Brain microvascular endothelial cell (primary cell): Measurements from ENCODE around the gene RPEL1.
"Not testable (repeated sequence)": the region's sequence is repeated elsewhere in the genome, so short reads cannot be mapped to it uniquely, and the experiment has no call there.

Source experiments
- DNase-seq: peaks from one replicate; pipeline ENCODE4 v3.0.0-alpha.2; 2020
- H3K27ac ChIP-seq: fragments of 250-450 bp; sonication (Bioruptor Pico); 2 replicates; pipeline ENCODE4 v1.5.1; 2020; ENCODE audit warnings: mild to moderate bottlenecking, moderate library complexity
- H3K27me3 ChIP-seq: fragments of 250-450 bp; sonication (Bioruptor Pico); replicated peaks from 2 replicates; pipeline ENCODE4 v1.5.1; 2020; ENCODE audit warnings: mild to moderate bottlenecking
- H3K36me3 ChIP-seq: fragments of 250-450 bp; sonication (Bioruptor Pico); replicated peaks from 2 replicates; pipeline ENCODE4 v1.5.1; 2020; ENCODE audit warnings: mild to moderate bottlenecking
- H3K4me3 ChIP-seq: 2 replicates; pipeline ENCODE4 v1.5.1; 2011; ENCODE audit warnings: low read depth, mild to moderate bottlenecking, control low read depth, low read length, moderate library complexity
- in situ Hi-C: cut with HindIII; loops from 2 replicates; pipeline ENCODE4 v1.10.0; 2017; ENCODE audit warnings: low sequenced_read_pairs, low pct_ligation_motif_present
- TF ChIP-seq, protein P1 (sequence below): IDR thresholded peaks from 2 replicates; pipeline ENCODE4 v1.5.1; 2011; ENCODE audit warnings: low read depth, mild to moderate bottlenecking, moderate library complexity, low read length, control low read depth, inconsistent platforms; ENCODE audit errors: missing control alignments

RPEL1 gene

DNA sequence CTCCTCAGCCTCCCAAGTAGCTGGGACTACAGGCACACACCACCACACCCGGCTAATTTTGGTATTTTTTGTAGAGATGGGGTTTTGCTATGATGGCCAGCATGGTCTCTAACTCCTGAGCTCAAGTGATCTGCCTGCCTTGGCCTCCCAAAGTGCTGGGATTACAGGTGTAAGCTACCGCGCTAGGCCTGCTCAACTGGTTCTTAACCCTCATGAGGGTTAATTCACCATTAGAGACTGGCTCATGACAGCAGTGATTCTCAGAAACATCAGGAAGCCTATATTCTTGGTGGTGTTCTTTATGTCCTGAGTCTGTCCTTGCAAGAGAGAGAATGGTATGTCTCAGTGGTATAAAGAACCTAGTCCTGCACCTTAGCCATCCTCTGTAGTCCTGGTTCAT is 42.2 kb upstream of the RPEL1 start:
- TF ChIP-seq, protein P1, sequence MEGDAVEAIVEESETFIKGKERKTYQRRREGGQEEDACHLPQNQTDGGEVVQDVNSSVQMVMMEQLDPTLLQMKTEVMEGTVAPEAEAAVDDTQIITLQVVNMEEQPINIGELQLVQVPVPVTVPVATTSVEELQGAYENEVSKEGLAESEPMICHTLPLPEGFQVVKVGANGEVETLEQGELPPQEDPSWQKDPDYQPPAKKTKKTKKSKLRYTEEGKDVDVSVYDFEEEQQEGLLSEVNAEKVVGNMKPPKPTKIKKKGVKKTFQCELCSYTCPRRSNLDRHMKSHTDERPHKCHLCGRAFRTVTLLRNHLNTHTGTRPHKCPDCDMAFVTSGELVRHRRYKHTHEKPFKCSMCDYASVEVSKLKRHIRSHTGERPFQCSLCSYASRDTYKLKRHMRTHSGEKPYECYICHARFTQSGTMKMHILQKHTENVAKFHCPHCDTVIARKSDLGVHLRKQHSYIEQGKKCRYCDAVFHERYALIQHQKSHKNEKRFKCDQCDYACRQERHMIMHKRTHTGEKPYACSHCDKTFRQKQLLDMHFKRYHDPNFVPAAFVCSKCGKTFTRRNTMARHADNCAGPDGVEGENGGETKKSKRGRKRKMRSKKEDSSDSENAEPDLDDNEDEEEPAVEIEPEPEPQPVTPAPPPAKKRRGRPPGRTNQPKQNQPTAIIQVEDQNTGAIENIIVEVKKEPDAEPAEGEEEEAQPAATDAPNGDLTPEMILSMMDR: no peak
- H3K36me3 ChIP-seq: no peaks in the 10 kb centered on the region
- DNase-seq: no peak
- in situ Hi-C loops: no loop called here
- H3K4me3 ChIP-seq: no peak overlapping the region
- no peaks in the 10 kb centered on the region for H3K27me3 ChIP-seq
- no peak overlapping the region for H3K27ac ChIP-seq

DNA sequence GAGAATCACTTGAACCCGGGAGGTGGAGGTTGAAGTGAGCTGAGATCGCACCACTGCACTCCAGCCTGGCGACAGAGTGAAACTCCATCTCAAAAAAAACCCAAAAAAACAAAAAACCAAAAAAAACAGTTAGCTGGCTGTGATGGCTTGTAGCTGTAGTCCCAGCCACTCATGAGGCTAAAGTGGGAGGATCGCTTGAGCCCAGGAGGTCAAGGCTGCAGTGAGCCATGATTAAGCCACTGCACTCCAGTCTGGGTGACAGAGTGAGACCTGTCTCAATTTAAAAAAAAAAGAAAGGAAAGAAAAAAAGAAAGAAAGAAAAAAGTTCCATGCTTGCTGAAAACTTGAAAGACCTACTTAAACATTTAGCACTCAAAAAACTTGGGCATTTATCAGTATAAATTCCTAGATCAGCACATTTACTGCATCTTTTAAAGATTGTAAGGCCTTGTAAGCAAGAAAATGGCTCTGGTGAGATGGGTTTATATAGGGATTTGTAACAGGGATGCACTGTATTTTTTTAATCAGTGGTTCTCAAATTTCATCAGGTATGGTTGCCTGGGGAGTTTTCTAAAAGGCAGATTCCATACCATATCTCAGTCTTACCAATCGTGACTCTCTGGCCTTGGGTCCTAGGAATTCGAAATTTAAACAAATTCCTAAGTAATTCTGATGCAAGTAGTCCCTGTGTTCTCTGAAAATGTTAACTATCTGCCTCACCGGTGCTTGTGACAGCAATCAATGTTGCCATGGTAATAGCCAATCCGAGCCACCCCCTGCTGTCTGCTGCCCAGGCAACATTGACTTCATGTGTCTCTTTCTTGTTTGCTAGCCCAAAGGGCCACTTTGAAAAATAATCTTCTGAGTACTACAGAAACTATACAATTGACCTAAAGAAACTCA is 41.1 kb upstream of the RPEL1 start:
- H3K27me3 ChIP-seq: no peaks in the 10 kb centered on the region
- H3K36me3 ChIP-seq: no peaks in the 10 kb centered on the region
- no peak overlapping the region for H3K4me3 ChIP-seq
- peak; percentile 27 for DNase-seq
- in situ Hi-C loops: no loop called here
- TF ChIP-seq, protein P1: no peak
- no peak overlapping the region for H3K27ac ChIP-seq

DNA sequence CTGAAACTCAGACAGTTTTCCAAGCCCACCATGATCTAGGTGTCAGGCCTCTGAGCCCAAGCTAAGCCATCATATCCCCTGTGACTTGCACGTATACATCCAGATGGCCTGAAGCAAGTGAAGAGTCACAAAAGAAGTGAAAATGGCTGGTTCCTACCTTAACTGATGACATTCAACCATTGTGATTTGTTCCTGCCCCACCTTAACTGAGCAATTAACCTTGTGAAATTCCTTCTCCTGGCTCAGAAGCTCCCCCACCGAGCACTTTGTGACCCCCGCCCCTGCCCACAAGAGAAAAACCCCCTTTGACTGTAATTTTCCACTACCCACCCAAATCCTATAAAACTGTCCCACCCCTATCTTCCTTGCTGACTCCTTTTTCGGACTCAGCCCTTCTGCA is 40.3 kb upstream of the RPEL1 start:
- H3K27me3 ChIP-seq, H3K4me3 ChIP-seq, H3K36me3 ChIP-seq, H3K27ac ChIP-seq, in situ Hi-C loops, DNase-seq: not testable (repeated sequence)

DNA sequence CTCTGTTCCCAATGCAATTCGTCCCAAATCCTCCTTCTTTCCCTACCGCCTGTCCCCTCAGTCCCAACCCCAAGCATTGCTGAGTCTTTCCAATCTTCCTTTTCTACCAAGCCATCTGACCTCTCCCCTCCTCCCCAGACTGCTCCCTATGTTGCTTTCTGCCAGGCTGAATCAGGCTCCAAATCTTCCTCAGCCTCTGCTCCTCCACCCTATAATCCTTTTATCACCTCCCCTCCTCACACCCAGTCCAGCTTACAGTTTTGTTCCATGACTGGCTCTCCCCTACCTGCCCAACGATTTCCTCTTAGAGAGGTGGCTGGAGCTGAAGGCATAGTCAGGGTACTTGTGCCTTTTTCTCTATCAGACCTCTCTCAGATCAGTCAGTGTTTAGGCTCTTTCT is 39.0 kb upstream of the RPEL1 start:
- H3K36me3 ChIP-seq, H3K27ac ChIP-seq, in situ Hi-C loops, H3K4me3 ChIP-seq, DNase-seq, H3K27me3 ChIP-seq: not testable (repeated sequence)

DNA sequence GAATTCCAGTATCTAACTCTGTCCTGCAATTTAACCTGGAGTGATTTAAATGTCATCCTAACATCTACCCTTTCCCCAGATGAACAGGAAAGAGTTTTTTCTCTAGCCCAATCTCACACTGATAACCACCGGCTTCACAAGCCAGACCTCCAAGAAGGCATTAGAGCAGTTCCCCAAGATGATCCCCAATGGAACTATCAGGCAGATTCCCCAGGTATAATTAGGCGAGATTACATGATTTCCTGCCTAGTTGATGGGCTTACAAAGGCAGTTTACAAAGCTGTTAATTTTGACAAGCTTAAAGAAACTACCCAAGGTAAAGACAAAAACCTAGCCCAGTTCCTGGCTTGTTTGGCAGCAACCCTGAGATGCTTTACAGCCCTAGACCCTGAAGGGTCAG is 38.5 kb upstream of the RPEL1 start:
- Histone ChIP-seq H3K4me3 (no peak overlapping the region), H3K27me3 (no peaks in the 10 kb centered on the region), H3K27ac (no peak overlapping the region), H3K36me3 (no peaks in the 10 kb centered on the region)
- in situ Hi-C loops: no loop called here
- TF ChIP-seq, protein P1: no peak
- no peak for DNase-seq

DNA sequence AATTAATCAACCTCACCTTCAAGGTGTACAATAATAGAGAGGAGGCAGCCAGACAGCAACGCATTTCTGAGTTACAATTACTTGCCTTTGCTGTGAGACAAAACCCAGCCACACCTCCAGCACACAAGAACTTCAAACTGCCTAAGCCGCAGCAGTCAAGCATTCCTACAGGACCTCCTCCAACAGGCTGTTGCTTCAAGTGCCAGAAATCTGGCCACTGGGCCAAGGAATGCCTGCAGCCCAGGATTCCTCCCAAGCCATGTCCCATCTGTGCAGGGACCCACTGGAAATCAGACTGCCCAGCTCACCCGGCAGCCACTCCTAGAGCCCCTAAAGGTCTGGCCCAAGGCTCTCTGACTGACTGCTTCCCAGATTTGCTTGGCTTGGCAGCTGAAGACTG is 38.0 kb upstream of the RPEL1 start:
- H3K27ac ChIP-seq, DNase-seq, in situ Hi-C loops, H3K4me3 ChIP-seq, H3K27me3 ChIP-seq, H3K36me3 ChIP-seq: not testable (repeated sequence)

DNA sequence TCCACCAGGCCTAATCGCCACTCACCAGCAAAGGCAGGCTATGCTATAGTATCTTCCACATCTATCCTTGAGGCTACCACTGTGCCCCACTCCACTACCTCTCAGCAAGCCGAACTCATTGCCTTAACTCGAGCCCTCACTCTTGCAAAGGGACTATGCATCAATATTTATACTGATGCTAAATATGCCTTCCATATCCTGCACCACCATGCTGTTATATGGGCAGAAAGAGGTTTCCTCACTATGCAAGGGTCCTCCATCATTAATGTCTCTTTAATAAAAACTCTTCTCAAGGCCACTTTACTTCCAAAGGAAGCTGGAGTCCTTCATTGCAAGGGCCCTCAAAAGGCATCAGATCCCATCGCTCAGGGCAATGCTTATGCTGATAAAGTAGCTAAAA is 35.4 kb upstream of the RPEL1 start:
- H3K4me3 ChIP-seq, in situ Hi-C loops, H3K27me3 ChIP-seq, H3K27ac ChIP-seq, DNase-seq, H3K36me3 ChIP-seq: not testable (repeated sequence)

DNA sequence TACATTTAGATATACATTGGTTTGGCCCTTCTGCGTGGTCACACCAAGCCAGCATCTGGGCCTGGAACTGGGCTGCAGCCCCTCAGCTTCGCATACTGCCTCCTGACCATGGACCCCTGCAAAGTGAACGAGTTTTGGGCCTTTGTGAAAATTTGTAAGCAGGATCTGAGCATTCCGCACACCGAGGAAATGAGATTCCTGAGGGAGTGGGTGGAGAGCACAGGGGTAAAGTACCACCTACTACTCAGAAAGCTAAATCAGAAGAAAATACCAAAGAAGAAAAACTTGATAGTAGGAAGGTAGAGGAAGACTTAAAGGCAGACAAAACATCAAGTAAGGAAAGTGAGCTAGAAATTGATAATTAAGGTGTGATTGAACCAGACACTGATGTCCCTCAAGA is 30.1 kb upstream of the RPEL1 start:
- TF ChIP-seq, protein P1: no peak
- no peaks in the 10 kb centered on the region for H3K36me3 ChIP-seq
- no peak for DNase-seq
- H3K27ac ChIP-seq: no peak overlapping the region
- no peaks in the 10 kb centered on the region for H3K27me3 ChIP-seq
- in situ Hi-C loops: no loop called here
- H3K4me3 ChIP-seq: no peak overlapping the region

DNA sequence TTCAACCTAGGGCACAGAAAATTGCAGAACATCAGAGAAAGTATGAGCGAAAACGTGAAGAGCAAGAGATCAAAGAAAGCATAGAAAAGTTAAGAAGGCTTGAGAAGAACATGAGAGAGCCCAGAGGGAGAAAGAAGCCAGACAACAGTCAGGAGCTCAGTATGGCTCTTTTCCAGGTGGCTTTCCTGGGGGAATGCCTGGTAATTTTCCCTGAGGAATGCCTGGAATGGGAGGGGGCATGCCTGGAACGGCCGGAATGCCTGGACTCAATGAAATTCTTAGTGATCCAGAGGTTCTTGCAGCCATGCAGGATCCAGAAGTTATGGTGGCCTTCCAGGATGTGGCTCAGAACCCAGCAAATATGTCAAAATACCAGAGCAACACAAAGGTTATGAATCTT is 29.3 kb upstream of the RPEL1 start:
- DNase-seq, H3K4me3 ChIP-seq, in situ Hi-C loops: not testable (repeated sequence)

More for the DNA sequence above, 29.3 kb upstream of the RPEL1 start:
- H3K36me3 ChIP-seq, H3K27me3 ChIP-seq, H3K27ac ChIP-seq: not testable (repeated sequence)
